ENCODE measurements around the gene SCMH1.

Gene SCMH1

GRCh38 chr1:41078616-41079015 lies 163.5 kb downstream of the SCMH1 start:
- Mint-ChIP-seq H3K36me3 (peaks cover 24% of the 10 kb centered on the region), H3K27ac (no peak overlapping the region), H3K9me3 (ENCODE audit: low read depth) (peaks cover 6% of the 10 kb centered on the region), H3K27me3 (no peaks in the 10 kb centered on the region), H3K4me3 (no peak overlapping the region), H3K4me1 (ENCODE audit: low read depth) (no peaks in the 10 kb centered on the region)

- Mint-ChIP-seq H3K9me3 (ENCODE audit: low read depth) (peaks cover 6% of the 10 kb centered on the region), H3K4me3 (no peak overlapping the region), H3K27ac (no peak overlapping the region), H3K4me1 (ENCODE audit: low read depth) (no peaks in the 10 kb centered on the region), H3K36me3 (peaks cover 28% of the 10 kb centered on the region), H3K27me3 (no peaks in the 10 kb centered on the region)
Observed at GRCh38 chr1:41078193-41078592, 163.9 kb downstream of the SCMH1 start.

GRCh38 chr1:41073971-41074370 lies 168.1 kb downstream of the SCMH1 start:
- no peak overlapping the region for H3K27ac Mint-ChIP-seq
- no peaks in the 10 kb centered on the region for H3K4me1 Mint-ChIP-seq (ENCODE audit: low read depth)
- H3K9me3 Mint-ChIP-seq (ENCODE audit: low read depth): peaks cover 6% of the 10 kb centered on the region
- H3K4me3 Mint-ChIP-seq: no peak overlapping the region
- H3K27me3 Mint-ChIP-seq: no peaks in the 10 kb centered on the region
- H3K36me3 Mint-ChIP-seq: peaks cover 28% of the 10 kb centered on the region

- Mint-ChIP-seq H3K27ac (no peak overlapping the region), H3K27me3 (no peaks in the 10 kb centered on the region), H3K9me3 (ENCODE audit: low read depth) (no peaks in the 10 kb centered on the region), H3K36me3 (peaks cover 26% of the 10 kb centered on the region), H3K4me1 (ENCODE audit: low read depth) (no peaks in the 10 kb centered on the region), H3K4me3 (no peak overlapping the region)
Observed at GRCh38 chr1:41072051-41072450, 170.1 kb downstream of the SCMH1 start.

- no peak overlapping the region for H3K27ac Mint-ChIP-seq
- H3K4me1 Mint-ChIP-seq (ENCODE audit: low read depth): no peaks in the 10 kb centered on the region
- peaks cover 37% of the 10 kb centered on the region for H3K36me3 Mint-ChIP-seq
- H3K9me3 Mint-ChIP-seq (ENCODE audit: low read depth): no peaks in the 10 kb centered on the region
- H3K27me3 Mint-ChIP-seq: no peaks in the 10 kb centered on the region
- no peak overlapping the region for H3K4me3 Mint-ChIP-seq
Observed at GRCh38 chr1:41056907-41057306, 185.2 kb downstream of the SCMH1 start.

GRCh38 chr1:41053316-41053715 lies 188.8 kb downstream of the SCMH1 start:
- H3K4me1 Mint-ChIP-seq (ENCODE audit: low read depth): no peaks in the 10 kb centered on the region
- H3K27me3 Mint-ChIP-seq: no peaks in the 10 kb centered on the region
- H3K27ac Mint-ChIP-seq: no peak overlapping the region
- peaks cover 30% of the 10 kb centered on the region for H3K36me3 Mint-ChIP-seq
- H3K9me3 Mint-ChIP-seq (ENCODE audit: low read depth): no peaks in the 10 kb centered on the region
- no peak overlapping the region for H3K4me3 Mint-ChIP-seq

GRCh38 chr1:41051022-41051421 lies 191.1 kb downstream of the SCMH1 start:
- H3K9me3 Mint-ChIP-seq (ENCODE audit: low read depth): no peaks in the 10 kb centered on the region

GRCh38 chr1:41048540-41048939 lies 193.6 kb downstream of the SCMH1 start:
- Mint-ChIP-seq H3K4me3 (no peak overlapping the region), H3K27ac (no peak overlapping the region), H3K36me3 (peaks cover 22% of the 10 kb centered on the region), H3K9me3 (ENCODE audit: low read depth) (no peaks in the 10 kb centered on the region), H3K27me3 (no peaks in the 10 kb centered on the region), H3K4me1 (ENCODE audit: low read depth) (peaks cover 6% of the 10 kb centered on the region)

More at GRCh38 chr1:41051022-41051421, 191.1 kb downstream of the SCMH1 start:
- Mint-ChIP-seq H3K36me3 (peaks cover 24% of the 10 kb centered on the region), H3K4me1 (ENCODE audit: low read depth) (no peaks in the 10 kb centered on the region), H3K27me3 (no peaks in the 10 kb centered on the region), H3K27ac (no peak overlapping the region), H3K4me3 (no peak overlapping the region)

- Mint-ChIP-seq H3K36me3 (peaks cover 17% of the 10 kb centered on the region), H3K4me3 (no peak overlapping the region), H3K9me3 (ENCODE audit: low read depth) (no peaks in the 10 kb centered on the region), H3K27me3 (no peaks in the 10 kb centered on the region), H3K27ac (no peak overlapping the region), H3K4me1 (ENCODE audit: low read depth) (peaks cover 6% of the 10 kb centered on the region)
Observed at GRCh38 chr1:41046347-41046775, 195.7 kb downstream of the SCMH1 start.

- Mint-ChIP-seq H3K27ac (no peak overlapping the region), H3K27me3 (no peaks in the 10 kb centered on the region), H3K36me3 (peaks cover 17% of the 10 kb centered on the region), H3K4me1 (ENCODE audit: low read depth) (peaks cover 6% of the 10 kb centered on the region), H3K9me3 (ENCODE audit: low read depth) (no peaks in the 10 kb centered on the region), H3K4me3 (no peak overlapping the region)
Observed at GRCh38 chr1:41045740-41046139, 196.4 kb downstream of the SCMH1 start.

- Mint-ChIP-seq H3K36me3 (peaks cover 14% of the 10 kb centered on the region), H3K27ac (no peak overlapping the region), H3K4me3 (no peak overlapping the region), H3K9me3 (ENCODE audit: low read depth) (no peaks in the 10 kb centered on the region), H3K27me3 (no peaks in the 10 kb centered on the region), H3K4me1 (ENCODE audit: low read depth) (peaks cover 6% of the 10 kb centered on the region)
Observed at GRCh38 chr1:41044187-41044586, 197.9 kb downstream of the SCMH1 start.

- no peaks in the 10 kb centered on the region for H3K9me3 Mint-ChIP-seq (ENCODE audit: low read depth)
- H3K27me3 Mint-ChIP-seq: no peaks in the 10 kb centered on the region
- H3K4me3 Mint-ChIP-seq: no peak overlapping the region
- no peak overlapping the region for H3K27ac Mint-ChIP-seq
- H3K4me1 Mint-ChIP-seq (ENCODE audit: low read depth): peaks cover 6% of the 10 kb centered on the region
- peaks cover 15% of the 10 kb centered on the region for H3K36me3 Mint-ChIP-seq
Observed at GRCh38 chr1:41041614-41042270, 200.4 kb downstream of the SCMH1 start.

- Mint-ChIP-seq H3K4me3 (no peak overlapping the region), H3K27ac (no peak overlapping the region), H3K4me1 (ENCODE audit: low read depth) (no peaks in the 10 kb centered on the region), H3K9me3 (ENCODE audit: low read depth) (no peaks in the 10 kb centered on the region), H3K27me3 (no peaks in the 10 kb centered on the region), H3K36me3 (peaks cover 15% of the 10 kb centered on the region)
Observed at GRCh38 chr1:41038110-41038509, 204.0 kb downstream of the SCMH1 start.

- H3K27ac Mint-ChIP-seq: no peak overlapping the region
- no peaks in the 10 kb centered on the region for H3K9me3 Mint-ChIP-seq (ENCODE audit: low read depth)
- H3K4me1 Mint-ChIP-seq (ENCODE audit: low read depth): no peaks in the 10 kb centered on the region
- H3K27me3 Mint-ChIP-seq: no peaks in the 10 kb centered on the region
- H3K4me3 Mint-ChIP-seq: no peak overlapping the region
- H3K36me3 Mint-ChIP-seq: peaks cover 17% of the 10 kb centered on the region
Observed at GRCh38 chr1:41037116-41037903, 204.8 kb downstream of the SCMH1 start.

- no peak overlapping the region for H3K4me3 Mint-ChIP-seq
- H3K27ac Mint-ChIP-seq: no peak overlapping the region
- peaks cover 21% of the 10 kb centered on the region for H3K36me3 Mint-ChIP-seq
- H3K4me1 Mint-ChIP-seq (ENCODE audit: low read depth): no peaks in the 10 kb centered on the region
- H3K9me3 Mint-ChIP-seq (ENCODE audit: low read depth): no peaks in the 10 kb centered on the region
- H3K27me3 Mint-ChIP-seq: no peaks in the 10 kb centered on the region
Observed at GRCh38 chr1:41033272-41033671, 208.8 kb downstream of the SCMH1 start.

All from activated naive CD8-positive, alpha-beta T cell (primary cell).